Measurements from ENCODE around the gene ABLIM3. TPM values are rescaled to one million over a fixed set of nuclear protein-coding genes. Genes with fewer than 3 reads are reported as not detected.

Gene ABLIM3
- total and polyA plus RNA-seq, 2 experiments from 2014 or later, result 0.19 to 2.2 TPM

- no peak overlapping the region for H3K4me2 ChIP-seq
- H4K20me1 ChIP-seq (replicated peaks; ENCODE audit: insufficient read depth), result no peaks in the 10 kb centered on the region
- H3K9me3 Mint-ChIP-seq, result no peaks in the 10 kb centered on the region
- DNase-seq (ENCODE audit: low spot score), result no peak
- no peaks in the 10 kb centered on the region for H3K4me1 ChIP-seq (ENCODE audit: insufficient read depth)
- no peak for ATAC-seq
- no peak overlapping the region for H3K27ac Mint-ChIP-seq
- H3K27ac ChIP-seq (ENCODE audit: low read depth), result no peak overlapping the region
- H3K79me2 ChIP-seq (replicated peaks; ENCODE audit: insufficient read depth), result no peaks in the 10 kb centered on the region
- no peaks in the 10 kb centered on the region for H3F3A ChIP-seq (replicated peaks; ENCODE audit: low read depth)
- peaks cover 2% of the 10 kb centered on the region for H3K27me3 Mint-ChIP-seq (ENCODE audit: insufficient read depth, low read depth, poor library complexity)
- H3K36me3 ChIP-seq (ENCODE audit: insufficient read depth), result no peaks in the 10 kb centered on the region
- no peak overlapping the region for H2AFZ ChIP-seq
- no peaks in the 10 kb centered on the region for H3K36me3 Mint-ChIP-seq (ENCODE audit: low read depth)
- peaks cover 11% of the 10 kb centered on the region; the same call in 1 of the 2 replicates for H3K9me2 ChIP-seq (ENCODE audit: insufficient read depth)
- TF ChIP-seq NANOG (IDR thresholded peaks at IDR 0.05; ENCODE audit: borderline replicate concordance) (no peak), ZNF462 (CRISPR knock-in tag; IDR thresholded peaks at IDR 0.05) (no peak), REST (IDR thresholded peaks at IDR 0.05; ENCODE audit: unreplicated experiment) (no peak), ZNF114 (CRISPR knock-in tag; IDR thresholded peaks at IDR 0.05) (no peak), JUNB (IDR thresholded peaks at IDR 0.05; ENCODE audit: unreplicated experiment) (no peak), EZH2phosphoT487 (IDR thresholded peaks at IDR 0.05; ENCODE audit: unreplicated experiment) (no peak), POLR2AphosphoS5 (IDR thresholded peaks at IDR 0.05; ENCODE audit: low read depth) (no peak), EZH2 (IDR thresholded peaks at IDR 0.05; ENCODE audit: low read depth, unreplicated experiment) (no peak), ETS1 (IDR thresholded peaks at IDR 0.05) (no peak), STAT1 (IDR thresholded peaks at IDR 0.05; ENCODE audit: unreplicated experiment) (no peak), CREB1 (CRISPR knock-in tag; IDR thresholded peaks at IDR 0.05; ENCODE audit: low read depth) (no peak), ZNF331 (CRISPR knock-in tag; IDR thresholded peaks at IDR 0.05; ENCODE audit: low read depth) (no peak), CTCF (conservative IDR thresholded peaks at IDR 0.05; ENCODE audit: low read depth in 2 of 2) (no peak)
- H3K4me1 Mint-ChIP-seq, result peaks cover 5% of the 10 kb centered on the region
- H3K4me3 ChIP-seq, result no peak overlapping the region
- H3K27me3 ChIP-seq (ENCODE audit: insufficient read depth), result peaks cover 5% of the 10 kb centered on the region; the same call in 1 of the 2 replicates
- H3K4me3 Mint-ChIP-seq, result no peak overlapping the region
Observed at GRCh38 chr5:149135536-149136201, 5.6 kb upstream of the ABLIM3 start.

Measured in GM23338 (cell line).